ENCODE measurements around the gene RAB34. TPM values are rescaled to one million over a fixed set of nuclear protein-coding genes. Genes with fewer than 3 reads are reported as not detected.
A peak's percentile ranks its signal among the peaks of the same experiment; 100 is the strongest.
"Not testable (repeated sequence)": the region's sequence is repeated elsewhere in the genome, so short reads cannot be mapped to it uniquely, and the experiment has no call there.

Gene RAB34
- total RNA-seq, 1 donor from 2014 or later: 22.2 TPM

GRCh38 chr17:28728364-28729200, 10.9 kb upstream of the RAB34 start, which contains the start of gene NEK8:
Gene NEK8 (plus strand): TSS chr17:28728788. CDS start chr17:28728814, 26 bp downstream.
- peak; percentile 92 to 93 for DNase-seq (ENCODE audit: low read depth in 2 of 2)

- peak; percentile 90 to 91 for DNase-seq (ENCODE audit: low read depth in 2 of 2)
Observed at GRCh38 chr17:28726627-28727491, 9.2 kb upstream of the RAB34 start.

DNA sequence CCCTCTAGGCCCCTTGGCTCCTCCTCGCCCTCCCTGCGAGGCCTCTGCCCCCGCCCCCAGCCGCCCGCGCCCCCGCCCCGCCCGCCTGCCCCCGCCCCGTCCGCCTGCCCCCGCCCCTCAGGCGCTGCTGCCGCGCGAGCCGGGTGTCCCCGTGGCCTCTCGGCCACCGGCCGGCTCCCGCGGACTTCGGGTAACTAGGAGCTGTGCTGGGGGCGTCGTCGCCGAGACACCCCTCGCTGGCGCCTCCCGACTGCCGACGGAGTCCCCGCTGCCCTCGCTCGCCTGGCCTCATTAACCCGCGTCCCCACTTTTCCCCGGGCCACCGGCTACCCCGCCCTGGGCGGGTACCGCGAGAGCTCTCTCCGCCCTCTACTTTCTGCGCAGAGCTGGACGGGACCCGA, 8.6 kb upstream of the RAB34 start, which contains the start of gene TLCD1:
TSS of gene TLCD1 (minus strand) at position 8 of the 401 bp plus-strand sequence. CDS start 136 bp downstream, outside the sequence.
- DNase-seq (ENCODE audit: low read depth in 2 of 2): peak in 1 of 2 donors; percentile 51

DNA sequence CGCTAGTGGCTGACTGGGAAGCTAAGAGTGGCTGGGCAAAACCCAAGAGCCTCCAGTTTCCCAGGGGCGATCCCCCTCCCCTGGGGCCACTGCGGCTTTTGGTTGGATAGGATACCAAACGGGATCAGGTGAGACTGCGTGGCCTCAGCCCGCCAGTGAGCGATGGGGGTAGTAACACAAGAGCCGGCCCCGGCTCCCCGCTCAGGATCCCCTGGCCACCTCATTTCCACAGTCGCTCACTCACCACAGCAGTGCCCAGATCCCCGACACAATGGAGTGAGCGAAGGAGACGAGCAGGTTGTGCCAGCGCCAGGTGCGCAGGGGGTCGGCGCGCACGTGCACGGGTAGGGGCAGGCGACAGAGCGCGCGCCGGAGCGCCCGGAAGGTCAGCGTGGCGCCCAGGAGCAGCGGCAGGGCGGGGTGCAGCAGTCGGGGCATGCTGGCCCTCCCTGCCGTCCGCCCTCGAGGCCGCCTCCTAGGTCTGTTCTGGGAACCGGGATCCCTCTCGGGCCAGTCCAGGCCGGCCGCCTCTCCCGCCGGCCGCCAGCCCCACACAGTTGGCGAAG, 8.1 kb upstream of the RAB34 start:
- no peak for DNase-seq (ENCODE audit: low read depth in 2 of 2)

DNA sequence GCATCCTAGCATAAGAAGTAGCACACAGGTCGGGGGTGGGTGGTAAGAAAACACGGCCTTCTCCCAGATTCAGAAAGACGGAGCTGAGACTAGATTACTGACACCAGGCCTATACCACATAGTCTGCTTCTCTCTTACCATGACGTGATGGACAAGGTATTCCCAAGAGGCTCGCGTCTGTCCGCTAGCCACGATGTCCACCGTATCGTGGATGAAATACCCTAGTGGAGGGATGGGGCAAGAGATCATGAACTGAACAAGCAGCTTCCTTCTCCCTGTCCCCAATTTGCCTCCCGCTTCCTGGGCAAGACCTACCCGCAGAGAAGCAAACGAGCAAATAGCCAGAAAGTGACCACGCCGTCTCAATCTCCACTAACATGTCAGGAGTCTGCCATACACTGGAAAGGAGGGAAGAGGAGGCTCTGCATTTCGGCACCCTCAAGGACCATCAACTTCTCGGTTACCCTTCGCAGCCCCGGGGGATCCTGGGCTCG, 7.5 kb upstream of the RAB34 start:
- DNase-seq (ENCODE audit: low read depth in 2 of 2): no peak

DNA sequence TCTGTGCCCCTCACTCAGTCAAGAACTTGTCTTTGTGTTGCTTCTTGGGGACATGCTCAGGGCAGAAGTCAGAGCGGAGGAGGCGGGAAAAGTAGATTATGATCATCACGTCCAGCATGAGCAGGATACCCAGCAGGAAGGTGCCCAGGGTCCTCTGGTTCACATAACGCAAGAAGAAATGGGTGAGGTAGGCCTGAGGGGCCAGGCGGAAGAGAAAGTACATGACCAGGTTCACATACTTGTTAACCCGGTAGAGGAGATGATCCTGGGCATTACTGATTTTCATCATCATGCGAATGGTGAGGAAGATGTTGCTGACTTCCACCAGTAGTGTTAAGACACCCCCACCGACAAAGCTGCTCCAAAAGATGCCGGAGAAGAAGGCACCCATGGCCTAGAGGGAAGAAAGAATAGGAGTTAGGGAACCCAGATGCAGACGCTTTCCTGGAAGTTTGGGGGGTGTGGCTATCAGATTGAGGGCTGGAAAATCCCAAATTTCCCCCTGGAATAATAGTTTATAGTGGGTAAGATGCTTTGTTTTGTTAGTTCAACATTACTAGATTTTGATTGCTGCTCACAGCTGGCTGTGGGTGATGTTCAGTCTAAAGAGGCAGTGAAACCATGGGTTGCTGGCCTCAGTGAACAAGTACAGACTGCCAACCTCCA, 7.0 kb upstream of the RAB34 start:
- no peak for DNase-seq (ENCODE audit: low read depth in 2 of 2)

DNA sequence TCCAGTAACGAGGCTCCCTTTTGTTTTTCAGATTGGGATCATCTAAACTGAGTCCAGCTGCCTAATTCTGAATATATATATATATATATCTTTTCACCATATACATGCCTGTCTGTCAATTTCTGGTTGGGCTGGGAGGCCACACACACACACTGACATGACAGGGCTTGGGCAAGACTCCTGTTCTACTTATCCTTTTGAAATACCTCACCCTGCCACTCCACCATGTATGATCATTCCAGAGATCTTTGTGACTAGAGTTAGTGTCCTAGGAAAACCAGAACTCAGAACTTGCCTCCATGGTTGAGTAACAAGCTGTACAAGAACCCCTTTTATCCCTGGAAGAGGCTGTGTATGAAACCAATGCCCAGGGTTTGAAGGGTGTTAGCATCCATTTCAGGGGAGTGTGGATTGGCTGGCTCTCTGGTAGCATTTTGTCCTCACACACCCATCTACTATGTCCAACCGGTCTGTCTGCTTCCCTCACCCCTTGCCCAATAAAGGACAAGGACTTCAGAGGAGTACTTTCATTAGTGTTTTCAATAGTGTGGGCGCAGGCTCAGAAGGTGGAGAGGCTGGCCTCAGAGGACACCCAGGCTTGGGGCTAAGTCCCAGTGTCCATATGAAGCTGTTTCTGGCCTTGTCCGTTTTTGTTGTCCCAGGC, 6.3 kb upstream of the RAB34 start:
- DNase-seq (ENCODE audit: low read depth in 2 of 2): not testable (repeated sequence)

- DNase-seq (ENCODE audit: low read depth in 2 of 2): no peak
Observed at GRCh38 chr17:28723159-28723835, 5.6 kb upstream of the RAB34 start.

- DNase-seq (ENCODE audit: low read depth in 2 of 2): no peak
Observed at GRCh38 chr17:28722417-28723158, 4.9 kb upstream of the RAB34 start.

DNA sequence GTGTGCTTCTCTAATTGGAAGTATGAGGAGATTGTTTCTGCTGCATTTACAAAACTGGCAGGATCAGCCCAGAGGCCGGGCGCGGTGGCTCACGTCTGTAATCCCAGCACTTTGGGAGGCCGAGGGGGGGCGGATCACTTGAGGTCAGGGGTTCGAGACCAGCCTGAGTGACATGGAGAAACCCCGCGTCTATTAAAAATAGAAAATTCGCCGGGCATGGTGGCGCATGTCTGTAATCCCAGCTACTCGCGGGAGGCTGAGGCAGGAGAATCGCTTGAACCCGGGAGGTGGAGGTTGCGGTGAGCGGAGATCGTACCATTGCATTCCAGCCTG, 3.3 kb upstream of the RAB34 start:
- DNase-seq (ENCODE audit: low read depth in 2 of 2): not testable (repeated sequence)

GRCh38 chr17:28720247-28720996, 2.8 kb upstream of the RAB34 start:
- DNase-seq (ENCODE audit: low read depth in 2 of 2): no peak

DNA sequence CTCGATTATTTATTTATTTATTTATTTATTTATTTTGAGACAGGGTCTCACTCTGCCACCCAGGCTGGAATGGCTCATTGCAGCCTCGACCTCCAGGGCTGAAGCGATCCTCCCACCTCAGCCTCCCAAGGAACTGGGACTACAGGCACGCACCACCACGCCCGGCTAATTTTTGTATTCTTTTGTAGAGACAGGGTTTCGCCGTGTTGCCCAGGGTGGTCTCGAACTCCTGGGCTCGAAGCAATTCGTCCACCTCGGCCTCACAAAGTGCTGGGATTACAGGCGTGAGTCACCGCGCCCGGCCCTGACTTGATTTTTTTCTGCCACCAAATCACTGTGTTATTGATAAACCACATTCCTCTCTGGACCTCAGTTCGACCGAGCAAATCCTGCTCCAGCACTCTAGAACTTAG, 1.4 kb upstream of the RAB34 start:
- no peak for DNase-seq (ENCODE audit: low read depth in 2 of 2)

DNA sequence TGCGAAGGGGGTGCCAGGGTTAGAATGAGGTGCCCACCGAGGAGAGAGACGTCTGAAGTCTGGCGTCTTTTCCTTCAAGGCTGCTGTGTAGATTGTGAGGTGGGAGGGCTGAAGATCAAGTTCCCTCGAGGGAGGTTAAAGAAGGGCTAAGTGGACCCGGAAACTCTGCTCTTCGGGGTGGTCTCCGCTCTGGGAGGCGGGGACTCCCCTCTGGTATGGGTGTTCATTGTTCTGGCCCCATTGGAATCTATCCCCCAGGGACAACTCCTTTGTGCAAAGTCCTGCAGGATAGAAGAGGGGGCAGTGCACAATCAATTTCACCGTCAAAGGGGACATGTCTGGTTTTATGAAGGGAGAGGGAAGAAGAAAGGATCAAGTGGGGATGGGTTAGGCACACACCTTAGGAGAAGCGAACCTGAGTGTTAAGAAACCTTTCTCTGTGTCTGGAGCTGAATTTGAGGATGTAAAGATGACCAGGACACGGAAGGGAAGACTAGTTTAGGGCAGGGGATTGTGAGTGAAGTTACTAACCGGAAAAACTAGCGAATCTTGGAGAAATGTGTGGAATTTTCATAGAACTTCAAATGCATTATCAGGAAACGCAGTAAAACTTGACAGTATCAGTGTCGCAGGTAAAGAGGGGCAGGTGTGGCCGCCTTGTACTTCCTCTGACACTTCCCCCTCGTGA, 809 bp upstream of the RAB34 start:
- no peak for DNase-seq (ENCODE audit: low read depth in 2 of 2)

DNA sequence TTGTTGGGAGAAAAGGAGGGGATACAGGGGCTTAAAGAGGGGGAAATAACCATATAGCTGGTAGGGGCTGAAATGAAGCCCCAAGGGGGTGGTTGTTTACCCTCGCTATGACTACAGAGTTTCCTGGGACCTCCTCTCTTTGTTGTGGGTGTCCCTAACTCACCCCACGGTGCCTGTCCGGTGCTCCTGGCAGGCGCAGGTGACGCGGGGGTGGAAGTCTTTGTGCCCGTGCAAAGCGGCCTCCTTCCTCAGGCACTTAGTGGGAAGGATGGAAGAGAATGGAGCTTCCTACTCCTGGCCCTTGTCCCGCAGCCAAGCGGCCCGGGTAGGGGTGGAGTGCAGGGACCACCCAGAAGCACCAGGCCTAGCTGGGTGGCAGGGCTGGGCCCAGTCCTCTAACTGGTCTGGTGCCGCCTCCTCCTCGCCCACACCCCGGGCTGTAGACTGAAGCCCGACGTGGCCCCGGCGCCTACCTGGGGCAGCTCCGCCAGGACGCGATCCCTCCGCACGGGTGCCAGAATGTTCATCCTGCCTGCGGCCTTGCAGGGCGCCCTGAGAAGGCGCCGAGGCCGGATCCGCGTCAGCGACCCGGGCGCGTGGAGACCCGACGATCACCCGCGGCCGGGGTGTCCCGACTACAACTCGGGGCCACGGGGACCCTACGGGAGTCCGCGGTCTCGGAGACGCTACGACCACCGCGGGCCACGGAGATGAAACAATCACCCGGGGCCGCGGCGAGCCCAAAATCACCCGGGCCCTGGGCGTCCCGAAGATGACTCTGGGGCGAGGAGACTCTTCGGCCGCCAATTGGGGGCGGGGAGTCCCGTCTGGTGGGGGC, 709 bp downstream of the RAB34 start:
- DNase-seq (ENCODE audit: low read depth in 2 of 2): no peak

DNA sequence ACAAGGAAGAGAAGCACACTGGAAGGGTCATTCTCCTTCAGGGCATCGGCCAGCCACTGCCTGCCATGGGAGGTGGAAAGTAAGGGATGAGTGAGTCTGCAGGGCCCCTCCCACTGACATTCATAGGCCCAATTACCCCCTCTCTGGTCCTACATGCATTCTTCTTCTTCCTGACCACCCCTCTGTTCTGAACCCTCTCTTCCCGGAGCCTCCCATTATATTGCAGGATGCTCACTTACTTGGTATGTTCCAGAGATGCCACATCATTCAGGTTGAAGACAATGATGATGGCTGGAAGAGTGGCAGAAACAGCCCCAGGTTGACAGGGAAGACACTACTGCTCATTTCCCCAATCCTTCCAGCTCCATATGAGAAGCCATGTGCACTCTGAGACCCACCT, 2.5 kb downstream of the RAB34 start:
- no peak for DNase-seq (ENCODE audit: low read depth in 2 of 2)

DNA sequence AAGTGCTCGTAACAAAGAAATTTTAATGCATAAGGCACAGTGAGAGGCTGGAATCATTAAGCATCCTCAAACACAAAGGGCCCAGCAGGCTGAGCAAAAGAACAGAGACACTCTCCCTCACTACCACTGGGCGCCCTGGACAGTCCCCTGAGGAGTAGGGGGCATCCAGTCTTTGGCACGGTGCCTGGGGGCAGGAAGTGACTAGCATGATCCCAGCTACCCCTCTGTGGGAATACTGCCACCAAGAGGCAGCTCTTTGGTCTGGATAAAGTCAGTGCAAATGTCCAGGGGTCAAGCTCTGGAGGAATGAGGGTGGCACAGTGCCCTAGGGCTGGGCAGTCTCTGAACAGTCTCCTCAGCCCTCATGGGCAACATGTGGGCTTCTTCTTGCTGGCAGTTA, 3.4 kb downstream of the RAB34 start:
- DNase-seq (ENCODE audit: low read depth in 2 of 2): no peak

DNA sequence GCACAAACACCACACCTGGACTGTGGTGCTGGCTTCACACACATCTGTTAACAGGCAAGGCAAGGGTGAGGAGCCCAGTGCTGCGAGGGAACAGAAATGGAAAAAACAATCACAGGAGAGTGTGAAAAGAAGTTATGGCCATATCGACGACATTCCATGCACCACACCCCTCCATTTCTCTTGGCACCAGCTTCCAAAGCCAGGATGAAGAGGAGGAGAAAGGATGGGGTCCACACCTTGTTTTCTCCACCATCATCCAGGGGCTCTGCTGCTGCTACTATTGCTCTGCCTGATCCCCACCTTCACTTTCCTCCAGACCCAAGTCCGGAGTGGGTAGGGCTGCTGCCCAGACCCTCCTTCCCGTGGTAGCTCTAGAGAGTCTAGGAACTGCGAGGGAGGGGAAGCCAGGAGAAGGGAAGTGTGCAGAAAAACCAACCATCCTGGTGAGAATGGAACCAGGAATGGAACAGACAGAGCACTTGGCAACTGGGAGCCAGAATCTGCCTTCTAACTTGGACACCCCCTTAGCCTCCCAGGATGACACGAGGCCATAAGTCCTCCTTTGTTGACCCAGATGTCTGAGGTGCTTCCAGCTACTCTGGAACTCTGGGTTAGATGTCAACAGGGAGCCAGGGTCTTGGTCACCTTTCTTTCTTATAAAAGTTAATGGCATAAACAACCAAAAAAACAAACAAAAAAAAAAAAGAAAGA, 4.8 kb downstream of the RAB34 start:
- DNase-seq (ENCODE audit: low read depth in 2 of 2): no peak
